ENCODE measurements around the gene SCN3A. TPM values are rescaled to one million over a fixed set of nuclear protein-coding genes. Genes with fewer than 3 reads are reported as not detected.

Gene SCN3A
- total RNA-seq, 1 experiment from 2014 or later: not detected

DNA sequence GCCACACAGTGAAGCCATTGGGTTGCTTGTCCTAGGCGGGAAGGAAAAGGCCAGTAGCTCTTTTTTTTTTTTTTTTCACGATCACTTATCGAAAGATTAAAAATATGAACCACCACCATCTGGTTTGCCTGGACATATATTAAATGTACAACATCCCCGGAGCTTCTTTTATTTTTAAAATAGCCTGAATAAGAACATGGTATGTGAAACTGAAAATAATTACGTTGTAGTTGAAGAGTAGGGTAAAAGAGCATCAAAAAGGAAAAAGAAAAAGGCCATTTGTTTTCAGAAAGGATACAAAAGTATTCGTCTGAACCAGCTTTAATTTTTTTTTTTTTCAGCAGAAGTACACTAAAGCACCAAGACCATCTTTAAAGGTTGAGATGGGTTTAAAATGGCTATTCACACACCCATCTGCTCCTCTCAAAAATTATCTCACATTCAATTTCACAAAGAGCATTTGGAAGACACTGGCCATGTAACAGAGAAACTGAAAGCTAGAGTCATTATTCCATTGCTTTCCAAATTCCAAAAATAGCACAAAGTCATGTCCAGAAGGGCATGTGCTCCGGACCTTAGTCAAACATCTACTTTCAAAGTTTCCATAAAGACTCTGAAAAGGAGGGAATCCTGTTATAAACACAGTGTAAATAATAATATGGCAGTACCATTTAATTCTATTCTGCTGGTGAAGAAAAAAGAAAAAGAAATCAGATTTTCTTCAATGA, 82.9 kb downstream of the SCN3A start:
- BruUV-seq (replicated peaks): no TSS peak
- DNase-seq: no peak
- ChIA-PET POLR2A (no interaction called here), CTCF (no interaction called here)
- Mint-ChIP-seq H3K27me3 (ENCODE audit: insufficient read depth, unreplicated experiment) (no peaks in the 10 kb centered on the region), H3K36me3 (ENCODE audit: insufficient read depth, unreplicated experiment) (no peaks in the 10 kb centered on the region), H3K27ac (ENCODE audit: unreplicated experiment) (no peak overlapping the region), H3K4me3 (ENCODE audit: unreplicated experiment) (no peak overlapping the region), H3K9me3 (ENCODE audit: unreplicated experiment) (no peaks in the 10 kb centered on the region), H3K4me1 (ENCODE audit: low read depth, unreplicated experiment) (no peaks in the 10 kb centered on the region)
- intact Hi-C loops (cut with micrococcal nuclease; ENCODE audit: unreplicated experiment): no loop called here
- Histone ChIP-seq H3K4me1 (no peaks in the 10 kb centered on the region), H3K27me3 (replicated peaks; ENCODE audit: control insufficient read depth, insufficient read depth, low read length) (no peaks in the 10 kb centered on the region), H3K36me3 (ENCODE audit: control insufficient read depth, insufficient read depth, low read length) (no peaks in the 10 kb centered on the region), H3K9me3 (no peaks in the 10 kb centered on the region), H3K4me3 (ENCODE audit: low read depth, low read length) (no peak overlapping the region)
- no peak for TF ChIP-seq CTCF (IDR thresholded peaks at IDR 0.05; ENCODE audit: insufficient read depth in 1 of 2, low read depth in 1 of 2, low read length in 1 of 2, severe bottlenecking in 1 of 2, unreplicated experiment in 1 of 2)

- peaks cover 14% of the 10 kb centered on the region for H3K4me1 ChIP-seq
- no peak for TF ChIP-seq CTCF (IDR thresholded peaks at IDR 0.05; ENCODE audit: insufficient read depth in 1 of 2, low read depth in 1 of 2, low read length in 1 of 2, severe bottlenecking in 1 of 2, unreplicated experiment in 1 of 2)
- no peaks in the 10 kb centered on the region for H3K9me3 ChIP-seq
- no peaks in the 10 kb centered on the region for H3K36me3 ChIP-seq (ENCODE audit: control insufficient read depth, insufficient read depth, low read length)
- ChIA-PET CTCF (no interaction called here), POLR2A (no interaction called here)
- Mint-ChIP-seq H3K36me3 (ENCODE audit: insufficient read depth, unreplicated experiment) (no peaks in the 10 kb centered on the region), H3K27ac (ENCODE audit: unreplicated experiment) (no peak overlapping the region), H3K4me1 (ENCODE audit: low read depth, unreplicated experiment) (no peaks in the 10 kb centered on the region), H3K27me3 (ENCODE audit: insufficient read depth, unreplicated experiment) (no peaks in the 10 kb centered on the region), H3K9me3 (ENCODE audit: unreplicated experiment) (no peaks in the 10 kb centered on the region), H3K4me3 (ENCODE audit: unreplicated experiment) (no peak overlapping the region)
- H3K27me3 ChIP-seq (replicated peaks; ENCODE audit: control insufficient read depth, insufficient read depth, low read length): no peaks in the 10 kb centered on the region
- intact Hi-C loops (cut with micrococcal nuclease; ENCODE audit: unreplicated experiment): no loop called here
- BruUV-seq (replicated peaks): no TSS peak
- DNase-seq: no peak
- no peak overlapping the region for H3K4me3 ChIP-seq (ENCODE audit: low read depth, low read length)
Measured at GRCh38 chr2:165115258-165115657, 88.6 kb downstream of the SCN3A start.

GRCh38 chr2:165114346-165114939, 89.4 kb downstream of the SCN3A start:
- H3K4me3 Mint-ChIP-seq (ENCODE audit: unreplicated experiment): no peak overlapping the region
- ChIA-PET POLR2A (no interaction called here), CTCF (no interaction called here)

More at GRCh38 chr2:165114346-165114939, 89.4 kb downstream of the SCN3A start:
- no peak for DNase-seq
- no peaks in the 10 kb centered on the region for H3K27me3 ChIP-seq (replicated peaks; ENCODE audit: control insufficient read depth, insufficient read depth, low read length)
- intact Hi-C loops (cut with micrococcal nuclease; ENCODE audit: unreplicated experiment): loop anchor here (5.0 kb wide), 1 partner anchor 97 kb away; no protein-coding TSS in a partner anchor
- H3K27me3 Mint-ChIP-seq (ENCODE audit: insufficient read depth, unreplicated experiment): no peaks in the 10 kb centered on the region
- no peaks in the 10 kb centered on the region for H3K9me3 ChIP-seq
- no peaks in the 10 kb centered on the region for H3K36me3 Mint-ChIP-seq (ENCODE audit: insufficient read depth, unreplicated experiment)
- peaks cover 8% of the 10 kb centered on the region for H3K4me1 Mint-ChIP-seq (ENCODE audit: low read depth, unreplicated experiment)
- no peaks in the 10 kb centered on the region for H3K9me3 Mint-ChIP-seq (ENCODE audit: unreplicated experiment)
- no peak for TF ChIP-seq CTCF (IDR thresholded peaks at IDR 0.05; ENCODE audit: insufficient read depth in 1 of 2, low read depth in 1 of 2, low read length in 1 of 2, severe bottlenecking in 1 of 2, unreplicated experiment in 1 of 2)
- H3K4me1 ChIP-seq: peaks cover 21% of the 10 kb centered on the region
- H3K27ac Mint-ChIP-seq (ENCODE audit: unreplicated experiment): no peak overlapping the region
- no peak overlapping the region for H3K4me3 ChIP-seq (ENCODE audit: low read depth, low read length)
- no peaks in the 10 kb centered on the region for H3K36me3 ChIP-seq (ENCODE audit: control insufficient read depth, insufficient read depth, low read length)
- BruUV-seq (replicated peaks): no TSS peak
